H1 (cell line): ENCODE measurements around the gene DAP. TPM values are rescaled to one million over a fixed set of nuclear protein-coding genes. Genes with fewer than 3 reads are reported as not detected.

ENCODE experiments used
- CHD7 ChIP-seq: fragments of 300-600 bp; sonication (generic); IDR thresholded peaks from 2 replicates; pipeline ENCODE4 v1.7.1; 2012; ENCODE audit warnings: low read length, moderate library complexity, mild to moderate bottlenecking, inconsistent platforms; ENCODE audit not compliant: insufficient replicate concordance
- SIX5 ChIP-seq: IDR thresholded peaks from 2 replicates; pipeline ENCODE4 v1.6.1; 2011; ENCODE audit warnings: mild to moderate bottlenecking, low read depth, low read length
- polyA plus RNA-seq, 7 experiments: library from polyadenylated mRNA; depleted of rRNA in 3 of 7; stranded (reverse) in 5 of 7; unstranded in 2 of 7; fragments of >200 nt in 5 of 7; fragments of 200-250 nt in 2 of 7; gene quantifications; 1 replicate in 5 of 7; 2 replicates in 1 of 7; 4 replicates in 1 of 7; pipeline versions ENCODE4 v1.2.1 to v1.2.3, GENCODE V29; 2011 to 2013; ENCODE audit warnings: missing spikeins in 2 of 7, mixed read lengths in 2 of 7
- total RNA-seq: library from RNA; stranded (reverse); fragmentation: NEBNext Ultra II Directional; extraction: Animal tissue kit (Norgen Biotek cat#: 25700); gene quantifications from 2 replicates; pipeline ENCODE4 v1.2.1, GENCODE V29; 2021

Gene DAP
- total and polyA plus RNA-seq, 2 of the 8 experiments (the other 6 are each of a cell fraction or from before 2014, with no cell fraction given), result 26.2 to 44.4 TPM

GRCh38 chr5:10734832-10735523 lies 26.1 kb downstream of the DAP start (continued):
- TF ChIP-seq CHD7 (no peak), SIX5 (no peak)
